IgD-negative memory B cell (primary cell): Measurements from ENCODE around the gene MAGEA6. TPM values are rescaled to one million over a fixed set of nuclear protein-coding genes. Genes with fewer than 3 reads are reported as not detected.
A peak's percentile ranks its signal among the peaks of the same experiment; 100 is the strongest.
"Not testable (repeated sequence)": the region's sequence is repeated elsewhere in the genome, so short reads cannot be mapped to it uniquely, and the experiment has no call there.

Experiments
- H3K27ac Mint-ChIP-seq, 3 donors: one replicate each; pipeline ENCODE4 v1.8.0; 2020 to 2022; ENCODE audit warnings: mild to moderate bottlenecking in 3 of 3, mixed read lengths in 3 of 3, moderate library complexity in 1 of 3
- H3K27me3 Mint-ChIP-seq: one replicate; pipeline ENCODE4 v1.8.0; 2021; ENCODE audit warnings: mixed read lengths
- H3K36me3 Mint-ChIP-seq: one replicate; pipeline ENCODE4 v1.8.0; 2020; ENCODE audit warnings: mild to moderate bottlenecking, mixed read lengths
- H3K4me1 Mint-ChIP-seq, 3 donors: one replicate each; pipeline ENCODE4 v1.8.0; 2020 to 2022; ENCODE audit warnings: mixed read lengths in 3 of 3, mild to moderate bottlenecking in 1 of 3
- H3K4me3 Mint-ChIP-seq, 4 donors: one replicate each; pipeline ENCODE4 v1.8.0; 2020 to 2022; ENCODE audit warnings: mild to moderate bottlenecking in 4 of 4, mixed read lengths in 4 of 4, moderate library complexity in 3 of 4
- H3K9me3 Mint-ChIP-seq, 3 donors: one replicate each; pipeline ENCODE4 v1.8.0; 2020 to 2021; ENCODE audit warnings: mixed read lengths in 3 of 3, mild to moderate bottlenecking in 1 of 3
- polyA plus RNA-seq: library from polyadenylated mRNA; unstranded; fragments of 300-500 nt; fragmentation: Illumina TruSeq; gene quantifications from one replicate; pipeline ENCODE4 v1.2.3, GENCODE V29; 2021

The MAGEA6 gene
- polyA plus RNA-seq, 1 donor from 2014 or later = not detected

GRCh38 chrX:152753686-152754650, 15.5 kb downstream of the MAGEA6 start, which contains the start of gene MAGEA2:
MAGEA2 (minus strand) TSS chrX:152753842; CDS start chrX:152751363, 2,479 bp downstream.
- not testable (repeated sequence) for H3K4me1 Mint-ChIP-seq, H3K9me3 Mint-ChIP-seq, H3K27me3 Mint-ChIP-seq, H3K4me3 Mint-ChIP-seq, H3K27ac Mint-ChIP-seq, H3K36me3 Mint-ChIP-seq

DNA sequence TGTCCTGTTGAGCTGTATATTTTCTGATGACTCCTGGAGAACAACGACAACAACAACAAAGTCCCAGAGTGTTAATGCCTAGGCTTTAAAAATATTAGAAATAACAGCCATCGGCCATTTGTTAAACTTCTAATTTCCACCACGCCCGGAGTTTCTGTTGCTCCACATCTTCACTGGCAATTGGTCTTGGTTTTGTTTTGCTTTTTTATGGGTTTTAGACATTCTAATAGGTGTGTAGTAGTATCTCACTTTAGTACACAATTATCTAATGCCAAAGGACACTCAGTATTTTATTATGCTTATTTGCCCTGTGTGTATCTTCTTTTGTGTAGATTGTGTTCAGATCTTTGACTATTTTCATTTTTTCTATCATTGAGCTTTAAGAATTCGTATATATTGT, 30.9 kb downstream of the MAGEA6 start:
- H3K4me3 Mint-ChIP-seq = no peak overlapping the region
- H3K27ac Mint-ChIP-seq = no peak overlapping the region
- peaks cover 0 to 2% (median 0%) of the 10 kb centered on the region in 3 donors for H3K4me1 Mint-ChIP-seq
- H3K27me3 Mint-ChIP-seq = no peaks in the 10 kb centered on the region
- H3K36me3 Mint-ChIP-seq = no peaks in the 10 kb centered on the region
- H3K9me3 Mint-ChIP-seq = no peaks in the 10 kb centered on the region

- H3K27ac Mint-ChIP-seq, H3K9me3 Mint-ChIP-seq, H3K4me3 Mint-ChIP-seq, H3K27me3 Mint-ChIP-seq, H3K36me3 Mint-ChIP-seq, H3K4me1 Mint-ChIP-seq: not testable (repeated sequence)
Observed at GRCh38 chrX:152736528-152736927, 33.0 kb downstream of the MAGEA6 start.

DNA sequence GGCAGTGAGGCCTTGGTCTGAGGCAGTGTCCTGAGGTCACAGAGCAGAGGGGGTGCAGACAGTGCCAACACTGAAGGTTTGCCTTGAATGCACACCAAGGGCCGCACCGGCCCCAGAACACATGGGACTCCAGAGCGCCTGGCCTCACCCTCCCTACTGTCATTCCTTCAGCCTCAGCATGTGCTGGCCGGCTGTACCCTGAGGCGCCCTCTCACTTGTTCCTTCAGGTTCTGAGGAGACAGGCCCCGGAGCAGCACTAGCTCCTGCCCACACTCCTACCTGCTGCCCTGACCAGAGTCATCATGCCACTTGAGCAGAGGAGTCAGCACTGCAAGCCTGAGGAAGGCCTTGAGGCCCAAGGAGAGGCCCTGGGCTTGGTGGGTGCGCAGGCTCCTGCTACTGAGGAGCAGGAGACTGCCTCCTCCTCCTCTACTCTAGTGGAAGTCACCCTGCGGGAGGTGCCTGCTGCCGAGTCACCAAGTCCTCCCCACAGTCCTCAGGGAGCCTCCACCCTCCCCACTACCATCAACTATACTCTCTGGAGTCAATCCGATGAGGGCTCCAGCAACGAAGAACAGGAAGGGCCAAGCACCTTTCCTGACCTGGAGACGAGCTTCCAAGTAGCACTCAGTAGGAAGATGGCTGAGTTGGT, 33.5 kb downstream of the MAGEA6 start:
- Mint-ChIP-seq H3K36me3 (no peaks in the 10 kb centered on the region), H3K27ac (no peak overlapping the region), H3K9me3 (no peaks in the 10 kb centered on the region), H3K4me3 (no peak overlapping the region), H3K27me3 (no peaks in the 10 kb centered on the region), H3K4me1 (peaks cover 0 to 2% (median 0%) of the 10 kb centered on the region in 3 donors)

DNA sequence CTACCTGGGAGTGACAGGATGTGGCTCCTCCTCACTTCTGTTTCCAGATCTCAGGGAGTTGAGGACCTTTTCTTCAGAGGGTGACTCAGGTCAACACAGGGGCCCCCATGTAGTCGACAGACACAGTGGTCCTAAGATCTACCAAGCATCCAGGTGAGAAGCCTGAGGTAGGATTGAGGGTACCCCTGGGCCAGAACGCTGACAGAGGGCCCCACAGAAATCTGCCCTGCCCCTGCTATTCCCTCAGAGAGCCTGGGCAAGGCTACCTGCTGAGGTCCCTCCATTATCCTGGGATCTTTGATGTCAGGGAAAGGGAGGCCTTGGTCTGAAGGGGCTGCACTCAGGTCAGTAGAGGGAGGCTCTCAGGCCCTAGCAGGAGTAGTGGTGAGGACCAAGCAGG, 34.4 kb downstream of the MAGEA6 start:
- H3K4me1 Mint-ChIP-seq = peaks cover 0 to 2% (median 0%) of the 10 kb centered on the region in 3 donors
- H3K27me3 Mint-ChIP-seq = no peaks in the 10 kb centered on the region
- H3K36me3 Mint-ChIP-seq = no peaks in the 10 kb centered on the region
- no peak overlapping the region for H3K27ac Mint-ChIP-seq
- no peaks in the 10 kb centered on the region for H3K9me3 Mint-ChIP-seq
- H3K4me3 Mint-ChIP-seq = no peak overlapping the region

- H3K4me3 Mint-ChIP-seq, H3K36me3 Mint-ChIP-seq, H3K9me3 Mint-ChIP-seq, H3K4me1 Mint-ChIP-seq, H3K27ac Mint-ChIP-seq, H3K27me3 Mint-ChIP-seq: not testable (repeated sequence)
Observed at GRCh38 chrX:152734143-152734858, 35.2 kb downstream of the MAGEA6 start.

GRCh38 chrX:152733261-152733975, 36.1 kb downstream of the MAGEA6 start, which contains the start of the genes CSAG1 and MAGEA12:
CSAG1 (minus strand) TSS chrX:152733721; CDS start chrX:152732460, 1,261 bp downstream.
MAGEA12 (plus strand) TSS chrX:152733757; CDS start chrX:152736162, 2,405 bp downstream.
- no peaks in the 10 kb centered on the region for H3K9me3 Mint-ChIP-seq
- H3K27me3 Mint-ChIP-seq = no peaks in the 10 kb centered on the region
- no peak within 1 kb of the TSS for H3K4me3 Mint-ChIP-seq
- H3K4me1 Mint-ChIP-seq = peaks cover 0 to 2% (median 0%) of the 10 kb centered on the region in 3 donors
- H3K27ac Mint-ChIP-seq = peak within 1 kb of the TSS in 1 of 3 donors; percentile 43
- no peaks in the 10 kb centered on the region for H3K36me3 Mint-ChIP-seq

GRCh38 chrX:152725409-152725808, 44.1 kb downstream of the MAGEA6 start:
- Mint-ChIP-seq H3K4me1 (no peaks in the 10 kb centered on the region), H3K27ac (peak overlapping the region in 1 of 3 donors; percentile 60), H3K4me3 (no peak overlapping the region), H3K36me3 (no peaks in the 10 kb centered on the region), H3K9me3 (peaks cover 0 to 2% (median 0%) of the 10 kb centered on the region in 3 donors), H3K27me3 (no peaks in the 10 kb centered on the region)

Other genes with a start within 250 kb of the MAGEA6 start
- gene GABRQ, start 131.8 kb downstream of the MAGEA6 start, polyA plus RNA-seq = not detected
- gene MAGEA3, start 70.9 kb downstream of the MAGEA6 start, polyA plus RNA-seq = not detected
- not detected for gene CSAG2, start 60.4 kb downstream of the MAGEA6 start, polyA plus RNA-seq
- gene MAGEA2B, start 55.1 kb downstream of the MAGEA6 start, polyA plus RNA-seq = not detected
- gene CSAG1, start 36.0 kb downstream of the MAGEA6 start, polyA plus RNA-seq = not detected
- gene MAGEA12, start 35.9 kb downstream of the MAGEA6 start, polyA plus RNA-seq = not detected
- not detected for gene MAGEA2, start 15.8 kb downstream of the MAGEA6 start, polyA plus RNA-seq
- not detected for gene CSAG3, start 10.5 kb downstream of the MAGEA6 start, polyA plus RNA-seq
- gene CETN2, start 61.1 kb upstream of the MAGEA6 start, polyA plus RNA-seq = 21.3 TPM
- gene NSDHL, start 61.4 kb upstream of the MAGEA6 start, polyA plus RNA-seq = 11.7 TPM
- gene ZNF185, start 128.4 kb upstream of the MAGEA6 start, polyA plus RNA-seq = 2.0 TPM
- gene PNMA5, start 224.4 kb upstream of the MAGEA6 start, polyA plus RNA-seq = 0.19 TPM